GM12872 (cell line): ENCODE results near the gene HMCN1.
A peak's percentile ranks its signal among the peaks of the same experiment; 100 is the strongest.

ENCODE experiments used
- CTCF ChIP-seq: IDR thresholded peaks from 3 replicates; pipeline ENCODE4 v1.5.1; 2011; ENCODE audit warnings: low read depth, mild to moderate bottlenecking, low read length, moderate library complexity; ENCODE audit not compliant: insufficient read depth

The HMCN1 gene

GRCh38 chr1:186149591-186149990 is 415.4 kb downstream of the HMCN1 start:
- no peak for TF ChIP-seq CTCF

GRCh38 chr1:186152227-186152619 is 418.0 kb downstream of the HMCN1 start:
- no peak for TF ChIP-seq CTCF

GRCh38 chr1:186152620-186153239 is 418.5 kb downstream of the HMCN1 start:
- no peak for TF ChIP-seq CTCF

GRCh38 chr1:186154651-186155050 is 420.5 kb downstream of the HMCN1 start:
- no peak for TF ChIP-seq CTCF

GRCh38 chr1:186155594-186155993 is 421.4 kb downstream of the HMCN1 start:
- TF ChIP-seq CTCF = peak; percentile 60

- TF ChIP-seq CTCF = no peak
Measured at GRCh38 chr1:186164773-186165172, 430.6 kb downstream of the HMCN1 start.

GRCh38 chr1:186165303-186165702 is 431.1 kb downstream of the HMCN1 start:
- TF ChIP-seq CTCF = no peak
